Endothelial cell of umbilical vein (primary cell): ENCODE results near the gene TFAP2A. TPM values are rescaled to one million over a fixed set of nuclear protein-coding genes. Genes with fewer than 3 reads are reported as not detected.

Source experiments
- BruUV-seq: library from RNA; stranded (reverse); fragments of 400-500 nt; replicated peaks from 2 replicates; lab custom pipeline; 2021; lab: Mats Ljungman, UMichigan
- CTCF ChIA-PET: fragments of 300-600, 350-600 bp; sonication (Branson Sonifier 250); formaldehyde crosslinking; loops from one replicate; lab custom pipeline; 2021; ENCODE audit warnings: antibody characterized with exemption, inconsistent platforms; lab: Charles Lee
- POLR2A ChIA-PET: fragments of 300-600, 350-600 bp; sonication (Branson Sonifier 250); formaldehyde crosslinking; loops from one replicate; lab custom pipeline; 2021; ENCODE audit warnings: antibody characterized with exemption, inconsistent platforms; lab: Charles Lee
- DNase-seq: peaks from one replicate; pipeline ENCODE4 v3.0.0-alpha.2; 2011; ENCODE audit warnings: low read depth, low spot score
- FAIRE-seq: peaks from 2 replicates; lab custom pipeline; 2011; peaks lifted over from hg19 to GRCh38; lab: Jason Lieb, UNC
- H2AFZ ChIP-seq: 2 replicates; pipeline ENCODE4 v1.6.0; 2012; ENCODE audit warnings: low read depth, low read length, control low read depth, inconsistent platforms
- H3K27ac ChIP-seq: 2 replicates; pipeline ENCODE4 v1.5.1; 2011; ENCODE audit warnings: low read depth, mild to moderate bottlenecking, control low read depth, low read length, moderate library complexity; ENCODE audit not compliant: insufficient read depth
- H3K27me3 ChIP-seq, 2 experiments: 2 replicates each; pipeline versions ENCODE4 v1.6.0 to v1.6.1; 2011; ENCODE audit warnings: low read length in 2 of 2, mixed read lengths in 1 of 2; ENCODE audit not compliant: control insufficient read depth in 2 of 2, insufficient read depth in 2 of 2
- H3K36me3 ChIP-seq, 2 experiments: 2 replicates in 1 of 2; 3 replicates in 1 of 2; pipeline ENCODE4 v1.5.1; 2011; ENCODE audit warnings: low read length in 2 of 2, mild to moderate bottlenecking in 1 of 2, moderate library complexity in 1 of 2; ENCODE audit not compliant: control insufficient read depth in 2 of 2, insufficient read depth in 2 of 2; ENCODE audit errors: extremely low read depth in 1 of 2
- H3K4me1 ChIP-seq: 3 replicates; pipeline ENCODE4 v1.5.1; 2011; ENCODE audit warnings: mild to moderate bottlenecking, low read length; ENCODE audit not compliant: control insufficient read depth, insufficient read depth; ENCODE audit errors: extremely low read depth
- H3K4me2 ChIP-seq: 2 replicates; pipeline ENCODE4 v1.6.1; 2011; ENCODE audit warnings: low read length, control low read depth, mixed read lengths; ENCODE audit not compliant: insufficient read depth
- H3K4me3 ChIP-seq, 3 experiments: fragments of 200-600 bp in 1 of 3; sonication (generic), shearing (Covaris generic) in 1 of 3; replicated peaks in 1 of 3; 2 replicates each; pipeline ENCODE4 v1.5.1; 2011 to 2016; ENCODE audit warnings: control low read depth in 3 of 3, low read length in 3 of 3, mild to moderate bottlenecking in 2 of 3, inconsistent platforms in 1 of 3, low read depth in 1 of 3, moderate library complexity in 1 of 3; ENCODE audit not compliant: insufficient read depth in 1 of 3
- H3K79me2 ChIP-seq: 2 replicates; pipeline ENCODE4 v1.6.0; 2012; ENCODE audit warnings: low read length, inconsistent platforms; ENCODE audit not compliant: control insufficient read depth, insufficient read depth
- H3K9ac ChIP-seq: replicated peaks from 2 replicates; pipeline ENCODE3; 2011; ENCODE audit warnings: low read length, control low read depth; ENCODE audit not compliant: insufficient read depth; ENCODE audit errors: extremely low read depth
- H3K9me1 ChIP-seq: replicated peaks from 3 replicates; pipeline ENCODE4 v1.6.0; 2011; ENCODE audit warnings: mild to moderate bottlenecking, low read length; ENCODE audit not compliant: control insufficient read depth, insufficient read depth; ENCODE audit errors: extremely low read depth
- H3K9me3 ChIP-seq: replicated peaks from 2 replicates; pipeline ENCODE4 v1.5.1; 2012; ENCODE audit warnings: low read length, inconsistent platforms; ENCODE audit not compliant: control insufficient read depth, insufficient read depth
- H4K20me1 ChIP-seq: replicated peaks from 2 replicates; pipeline ENCODE3; 2011; ENCODE audit warnings: mild to moderate bottlenecking, low read length; ENCODE audit not compliant: control insufficient read depth, insufficient read depth; ENCODE audit errors: extremely low read depth
- EZH2 ChIP-seq: IDR thresholded peaks from 2 replicates; pipeline ENCODE4 v1.6.1; 2012; ENCODE audit warnings: borderline replicate concordance, low read depth, mild to moderate bottlenecking, moderate library complexity, low read length, inconsistent platforms; ENCODE audit not compliant: severe bottlenecking
- FOS ChIP-seq: IDR thresholded peaks from 2 replicates; pipeline ENCODE4 v1.6.1; 2011; ENCODE audit warnings: mild to moderate bottlenecking, low read length, moderate library complexity, borderline replicate concordance; ENCODE audit not compliant: insufficient read depth
- GATA2 ChIP-seq: IDR thresholded peaks from 2 replicates; pipeline ENCODE4 v1.7.0; 2011; ENCODE audit warnings: low read depth, mild to moderate bottlenecking, moderate library complexity, mixed read lengths, low read length; ENCODE audit not compliant: insufficient read length, insufficient read depth
- JUN ChIP-seq: IDR thresholded peaks from 2 replicates; pipeline ENCODE4 v1.6.1; 2011; ENCODE audit warnings: borderline replicate concordance, low read depth; ENCODE audit not compliant: insufficient read length, insufficient read depth
- MYC ChIP-seq: IDR thresholded peaks from one replicate; pipeline ENCODE4 v1.6.1; 2011; ENCODE audit warnings: mild to moderate bottlenecking, low read depth, low read length
- POLR2A ChIP-seq: IDR thresholded peaks from 2 replicates; pipeline ENCODE4 v1.6.1; 2012; ENCODE audit warnings: low read depth, mild to moderate bottlenecking, control low read depth, low read length
- POLR2AphosphoS5 ChIP-seq: IDR thresholded peaks from 2 replicates; pipeline ENCODE4 v1.6.1; 2012; ENCODE audit warnings: low read depth, mild to moderate bottlenecking, control low read depth, low read length, moderate library complexity; ENCODE audit not compliant: insufficient read depth
- dilution Hi-C: fragments of 300-500 bp; cut with MboI; formaldehyde crosslinking; loops from one replicate; pipeline ENCODE4 v1.15.0; 2019; ENCODE audit warnings: low sequenced_read_pairs; ENCODE audit not compliant: extremely low pct_ligation_motif_present
- intact Hi-C: fragments of 100-400 bp; cut with micrococcal nuclease; formaldehyde crosslinking; loops from one replicate; pipeline ENCODE4 v1.10.0; 2022
- polyA plus RNA-seq, 4 experiments: library from polyadenylated mRNA; depleted of rRNA in 3 of 4; stranded (reverse) in 3 of 4; unstranded in 1 of 4; fragments of >200 nt; gene quantifications; 2 replicates each; pipeline versions ENCODE4 v1.2.1 to v1.2.3, GENCODE V29; 2011 to 2012; ENCODE audit warnings: missing spikeins in 1 of 4
- total RNA-seq: library from RNA; stranded (reverse); gene quantifications from 2 replicates; pipeline ENCODE4 v1.2.3, GENCODE V29; 2021
- TF ChIP-seq, protein P1 (sequence below): IDR thresholded peaks from 2 replicates; pipeline ENCODE4 v1.6.1; 2011; ENCODE audit not compliant: insufficient read depth, insufficient read length
- TF ChIP-seq, protein P2 (sequence below), 2 donors: IDR thresholded peaks; 1 replicate in 1 of 2; 2 replicates in 1 of 2; pipeline ENCODE4 v1.5.1; 2011; ENCODE audit warnings: low read length in 2 of 2, mild to moderate bottlenecking in 2 of 2, moderate library complexity in 2 of 2, control low read depth in 1 of 2, inconsistent platforms in 1 of 2, low read depth in 1 of 2; ENCODE audit not compliant: insufficient read depth in 1 of 2; ENCODE audit errors: extremely low read depth in 1 of 2

TFAP2A gene
- total and polyA plus RNA-seq, 2 donors (not counting 3 experiments of a cell fraction or from before 2014, with no cell fraction given) = 0.06 TPM; not detected in 1

DNA sequence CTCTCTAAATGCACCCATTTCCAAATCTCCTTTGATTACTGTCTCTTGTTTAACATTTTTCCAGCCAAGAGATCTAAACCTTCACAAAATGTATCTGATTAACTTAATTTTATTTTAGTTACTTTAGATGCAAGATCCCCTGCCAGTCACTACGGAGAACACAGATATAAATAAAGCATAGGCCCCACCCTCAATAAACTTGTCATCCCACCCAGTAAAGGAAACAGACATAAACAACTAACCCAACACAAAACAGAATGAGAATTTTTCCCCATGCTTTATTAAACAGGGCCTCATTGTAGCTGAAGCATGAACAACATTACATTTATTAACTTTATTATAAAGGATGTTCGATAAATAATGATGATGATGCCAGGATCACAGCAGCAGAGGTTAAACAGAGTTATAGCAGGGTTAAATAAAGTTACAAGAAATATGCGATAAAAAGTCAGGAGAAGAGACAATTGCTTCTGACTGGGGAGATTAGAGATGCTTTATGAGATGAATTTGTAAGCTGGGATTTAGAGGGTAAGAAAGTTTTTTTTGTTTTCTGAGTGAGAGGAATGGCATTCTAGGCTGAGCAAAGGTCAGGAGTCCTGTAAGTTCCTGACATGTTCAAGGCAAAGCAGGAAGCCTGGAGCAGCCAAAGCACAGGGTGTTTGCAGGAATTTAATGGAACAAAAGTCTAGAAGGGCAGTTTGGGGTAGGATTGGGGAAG lies 41.1 kb downstream of the TFAP2A start:
- Histone ChIP-seq H3K9ac (no peak overlapping the region), H3K4me2 (no peak overlapping the region), H3K27ac (no peak overlapping the region), H2AFZ (no peak overlapping the region), H3K79me2 (no peaks in the 10 kb centered on the region), H3K9me1 (no peaks in the 10 kb centered on the region), H3K4me1 (no peaks in the 10 kb centered on the region), H3K4me3 (no peak overlapping the region), H3K27me3 (no peaks in the 10 kb centered on the region), H4K20me1 (no peaks in the 10 kb centered on the region), H3K36me3 (no peaks in the 10 kb centered on the region), H3K9me3 (no peaks in the 10 kb centered on the region)
- ChIA-PET POLR2A (no interaction called here), CTCF (no interaction called here)
- TF ChIP-seq, protein P1, sequence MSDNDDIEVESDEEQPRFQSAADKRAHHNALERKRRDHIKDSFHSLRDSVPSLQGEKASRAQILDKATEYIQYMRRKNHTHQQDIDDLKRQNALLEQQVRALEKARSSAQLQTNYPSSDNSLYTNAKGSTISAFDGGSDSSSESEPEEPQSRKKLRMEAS = no peak
- TF ChIP-seq POLR2A = no peak
- no peak for TF ChIP-seq FOS
- TF ChIP-seq, protein P2, sequence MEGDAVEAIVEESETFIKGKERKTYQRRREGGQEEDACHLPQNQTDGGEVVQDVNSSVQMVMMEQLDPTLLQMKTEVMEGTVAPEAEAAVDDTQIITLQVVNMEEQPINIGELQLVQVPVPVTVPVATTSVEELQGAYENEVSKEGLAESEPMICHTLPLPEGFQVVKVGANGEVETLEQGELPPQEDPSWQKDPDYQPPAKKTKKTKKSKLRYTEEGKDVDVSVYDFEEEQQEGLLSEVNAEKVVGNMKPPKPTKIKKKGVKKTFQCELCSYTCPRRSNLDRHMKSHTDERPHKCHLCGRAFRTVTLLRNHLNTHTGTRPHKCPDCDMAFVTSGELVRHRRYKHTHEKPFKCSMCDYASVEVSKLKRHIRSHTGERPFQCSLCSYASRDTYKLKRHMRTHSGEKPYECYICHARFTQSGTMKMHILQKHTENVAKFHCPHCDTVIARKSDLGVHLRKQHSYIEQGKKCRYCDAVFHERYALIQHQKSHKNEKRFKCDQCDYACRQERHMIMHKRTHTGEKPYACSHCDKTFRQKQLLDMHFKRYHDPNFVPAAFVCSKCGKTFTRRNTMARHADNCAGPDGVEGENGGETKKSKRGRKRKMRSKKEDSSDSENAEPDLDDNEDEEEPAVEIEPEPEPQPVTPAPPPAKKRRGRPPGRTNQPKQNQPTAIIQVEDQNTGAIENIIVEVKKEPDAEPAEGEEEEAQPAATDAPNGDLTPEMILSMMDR (IDR thresholded peaks at IDR 0.05; ENCODE audit: extremely low read depth in 1 of 2, insufficient read depth in 1 of 2, low read depth in 1 of 2, low read length in 2 of 2) = no peak
- no peak for TF ChIP-seq POLR2AphosphoS5
- no peak for TF ChIP-seq MYC
- TF ChIP-seq GATA2 = no peak
- no peak for TF ChIP-seq EZH2
- no peak for TF ChIP-seq JUN
- dilution Hi-C loops = no loop called here
- no peak for DNase-seq
- no peak for FAIRE-seq
- intact Hi-C loops = no loop called here
- no TSS peak for BruUV-seq
